ENCODE measurements around the gene PRSS56.

DNA sequence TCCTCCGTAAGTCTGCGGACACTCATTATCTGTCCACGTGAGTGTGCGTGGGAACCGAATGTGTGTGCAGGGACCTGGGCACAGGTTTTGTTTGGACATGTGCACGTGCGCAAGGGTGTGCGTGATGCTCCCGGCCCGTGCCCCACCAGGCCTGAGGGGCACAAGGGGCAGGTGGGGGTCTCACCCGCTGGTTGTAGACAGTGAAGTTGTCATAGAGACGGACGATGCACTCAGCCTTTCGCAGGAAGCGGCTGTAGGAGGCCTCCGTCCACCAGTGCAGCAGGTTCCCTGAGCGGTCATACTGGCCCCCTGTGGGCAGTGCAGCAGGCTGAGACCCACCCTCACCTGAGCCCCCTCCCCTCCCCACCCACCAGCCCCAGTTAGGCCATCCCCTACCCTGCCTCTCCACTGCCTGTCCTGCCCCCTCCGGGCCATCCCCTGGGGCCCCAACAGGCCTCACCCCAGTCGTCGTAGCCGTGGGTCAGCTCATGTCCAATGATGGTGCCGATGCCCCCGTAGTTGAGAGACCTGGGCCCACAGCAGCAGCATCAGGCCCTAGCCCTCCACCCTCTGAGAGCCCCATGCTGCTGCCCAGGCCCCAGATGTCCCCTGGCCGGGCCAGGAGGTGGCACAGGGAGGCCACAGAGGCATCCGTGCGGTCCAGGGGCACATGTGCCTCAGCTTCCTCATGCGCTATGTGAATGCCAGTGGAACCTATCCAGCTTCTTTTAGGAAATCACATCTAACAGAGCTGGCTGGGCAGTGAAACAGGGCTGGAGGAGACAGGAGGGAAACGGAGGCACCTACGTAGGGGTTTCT lies 38.7 kb upstream of the PRSS56 start:
- TF ChIP-seq POLR2AphosphoS5 (IDR thresholded peaks at IDR 0.05; ENCODE audit: low read depth, low read length) (no peak), SMARCC2 (IDR thresholded peaks at IDR 0.05) (no peak), ZNF207 (IDR thresholded peaks at IDR 0.05; ENCODE audit: borderline replicate concordance) (no peak), KDM1A (CRISPR knock-in tag; IDR thresholded peaks at IDR 0.05) (no peak), TCF12 (IDR thresholded peaks at IDR 0.05) (no peak), TCF12 (CRISPR knock-in tag; IDR thresholded peaks at IDR 0.05) (no peak), RBAK (CRISPR knock-in tag; IDR thresholded peaks at IDR 0.05) (no peak), HIVEP1 (CRISPR knock-in tag; IDR thresholded peaks at IDR 0.05) (no peak), POLR2A (IDR thresholded peaks at IDR 0.05; ENCODE audit: insufficient read depth in 1 of 2, low read depth in 2 of 2, low read length in 2 of 2) (no peak), EP300 (IDR thresholded peaks at IDR 0.05; ENCODE audit: low read depth in 2 of 2, low read length in 2 of 2) (no peak), EP300 (CRISPR knock-in tag; IDR thresholded peaks at IDR 0.05; ENCODE audit: borderline replicate concordance) (no peak), RAD21 (CRISPR knock-in tag; IDR thresholded peaks at IDR 0.05) (no peak), SNAI1 (CRISPR knock-in tag; IDR thresholded peaks at IDR 0.05; ENCODE audit: borderline replicate concordance) (no peak)
- TF ChIP-seq, protein P1, sequence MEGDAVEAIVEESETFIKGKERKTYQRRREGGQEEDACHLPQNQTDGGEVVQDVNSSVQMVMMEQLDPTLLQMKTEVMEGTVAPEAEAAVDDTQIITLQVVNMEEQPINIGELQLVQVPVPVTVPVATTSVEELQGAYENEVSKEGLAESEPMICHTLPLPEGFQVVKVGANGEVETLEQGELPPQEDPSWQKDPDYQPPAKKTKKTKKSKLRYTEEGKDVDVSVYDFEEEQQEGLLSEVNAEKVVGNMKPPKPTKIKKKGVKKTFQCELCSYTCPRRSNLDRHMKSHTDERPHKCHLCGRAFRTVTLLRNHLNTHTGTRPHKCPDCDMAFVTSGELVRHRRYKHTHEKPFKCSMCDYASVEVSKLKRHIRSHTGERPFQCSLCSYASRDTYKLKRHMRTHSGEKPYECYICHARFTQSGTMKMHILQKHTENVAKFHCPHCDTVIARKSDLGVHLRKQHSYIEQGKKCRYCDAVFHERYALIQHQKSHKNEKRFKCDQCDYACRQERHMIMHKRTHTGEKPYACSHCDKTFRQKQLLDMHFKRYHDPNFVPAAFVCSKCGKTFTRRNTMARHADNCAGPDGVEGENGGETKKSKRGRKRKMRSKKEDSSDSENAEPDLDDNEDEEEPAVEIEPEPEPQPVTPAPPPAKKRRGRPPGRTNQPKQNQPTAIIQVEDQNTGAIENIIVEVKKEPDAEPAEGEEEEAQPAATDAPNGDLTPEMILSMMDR (CRISPR knock-in tag; IDR thresholded peaks at IDR 0.05) = no peak
- TF ChIP-seq, protein P2, sequence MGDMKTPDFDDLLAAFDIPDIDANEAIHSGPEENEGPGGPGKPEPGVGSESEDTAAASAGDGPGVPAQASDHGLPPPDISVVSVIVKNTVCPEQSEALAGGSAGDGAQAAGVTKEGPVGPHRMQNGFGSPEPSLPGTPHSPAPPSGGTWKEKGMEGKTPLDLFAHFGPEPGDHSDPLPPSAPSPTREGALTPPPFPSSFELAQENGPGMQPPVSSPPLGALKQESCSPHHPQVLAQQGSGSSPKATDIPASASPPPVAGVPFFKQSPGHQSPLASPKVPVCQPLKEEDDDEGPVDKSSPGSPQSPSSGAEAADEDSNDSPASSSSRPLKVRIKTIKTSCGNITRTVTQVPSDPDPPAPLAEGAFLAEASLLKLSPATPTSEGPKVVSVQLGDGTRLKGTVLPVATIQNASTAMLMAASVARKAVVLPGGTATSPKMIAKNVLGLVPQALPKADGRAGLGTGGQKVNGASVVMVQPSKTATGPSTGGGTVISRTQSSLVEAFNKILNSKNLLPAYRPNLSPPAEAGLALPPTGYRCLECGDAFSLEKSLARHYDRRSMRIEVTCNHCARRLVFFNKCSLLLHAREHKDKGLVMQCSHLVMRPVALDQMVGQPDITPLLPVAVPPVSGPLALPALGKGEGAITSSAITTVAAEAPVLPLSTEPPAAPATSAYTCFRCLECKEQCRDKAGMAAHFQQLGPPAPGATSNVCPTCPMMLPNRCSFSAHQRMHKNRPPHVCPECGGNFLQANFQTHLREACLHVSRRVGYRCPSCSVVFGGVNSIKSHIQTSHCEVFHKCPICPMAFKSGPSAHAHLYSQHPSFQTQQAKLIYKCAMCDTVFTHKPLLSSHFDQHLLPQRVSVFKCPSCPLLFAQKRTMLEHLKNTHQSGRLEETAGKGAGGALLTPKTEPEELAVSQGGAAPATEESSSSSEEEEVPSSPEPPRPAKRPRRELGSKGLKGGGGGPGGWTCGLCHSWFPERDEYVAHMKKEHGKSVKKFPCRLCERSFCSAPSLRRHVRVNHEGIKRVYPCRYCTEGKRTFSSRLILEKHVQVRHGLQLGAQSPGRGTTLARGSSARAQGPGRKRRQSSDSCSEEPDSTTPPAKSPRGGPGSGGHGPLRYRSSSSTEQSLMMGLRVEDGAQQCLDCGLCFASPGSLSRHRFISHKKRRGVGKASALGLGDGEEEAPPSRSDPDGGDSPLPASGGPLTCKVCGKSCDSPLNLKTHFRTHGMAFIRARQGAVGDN (CRISPR knock-in tag; IDR thresholded peaks at IDR 0.05) = no peak

All from HepG2 (cell line).